Measurements from ENCODE around the gene DGAT2.

DGAT2 gene

DNA sequence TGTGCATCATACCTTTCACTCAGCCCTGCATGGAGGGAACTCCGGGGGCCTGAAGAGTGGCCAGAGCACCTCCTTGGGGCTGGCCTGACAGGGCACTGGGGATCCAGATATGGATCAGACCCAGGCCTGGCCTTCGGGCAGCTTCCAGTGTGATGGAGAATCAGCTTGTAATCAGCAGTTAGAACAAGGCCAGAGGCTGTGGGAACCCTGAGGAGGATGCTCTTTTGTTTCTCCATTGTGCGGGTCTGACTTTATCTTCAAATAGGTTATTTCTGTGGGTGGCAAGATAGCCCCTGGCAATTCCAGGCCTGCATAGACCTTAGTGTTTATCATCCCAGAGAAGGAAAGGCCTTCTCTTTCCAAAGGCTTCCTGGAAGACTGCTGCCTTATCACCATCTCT, 12.3 kb downstream of the DGAT2 start:
- no peak for DNase-seq (ENCODE audit: low read depth)

GRCh38 chr11:75781296-75781695, 12.7 kb downstream of the DGAT2 start:
- no peak for DNase-seq (ENCODE audit: low read depth)

- no peak for DNase-seq (ENCODE audit: low read depth)
Observed at GRCh38 chr11:75781831-75782230, 13.3 kb downstream of the DGAT2 start.

- no peak for DNase-seq (ENCODE audit: low read depth)
Observed at GRCh38 chr11:75782540-75783263, 14.1 kb downstream of the DGAT2 start.

GRCh38 chr11:75783416-75784084, 15.0 kb downstream of the DGAT2 start:
- no peak for DNase-seq (ENCODE audit: low read depth)

GRCh38 chr11:75784085-75784478, 15.5 kb downstream of the DGAT2 start:
- no peak for DNase-seq (ENCODE audit: low read depth)

- no peak for DNase-seq (ENCODE audit: low read depth)
Observed at GRCh38 chr11:75784506-75784905, 15.9 kb downstream of the DGAT2 start.

GRCh38 chr11:75785187-75785586, 16.6 kb downstream of the DGAT2 start:
- DNase-seq (ENCODE audit: low read depth) = no peak

DNA sequence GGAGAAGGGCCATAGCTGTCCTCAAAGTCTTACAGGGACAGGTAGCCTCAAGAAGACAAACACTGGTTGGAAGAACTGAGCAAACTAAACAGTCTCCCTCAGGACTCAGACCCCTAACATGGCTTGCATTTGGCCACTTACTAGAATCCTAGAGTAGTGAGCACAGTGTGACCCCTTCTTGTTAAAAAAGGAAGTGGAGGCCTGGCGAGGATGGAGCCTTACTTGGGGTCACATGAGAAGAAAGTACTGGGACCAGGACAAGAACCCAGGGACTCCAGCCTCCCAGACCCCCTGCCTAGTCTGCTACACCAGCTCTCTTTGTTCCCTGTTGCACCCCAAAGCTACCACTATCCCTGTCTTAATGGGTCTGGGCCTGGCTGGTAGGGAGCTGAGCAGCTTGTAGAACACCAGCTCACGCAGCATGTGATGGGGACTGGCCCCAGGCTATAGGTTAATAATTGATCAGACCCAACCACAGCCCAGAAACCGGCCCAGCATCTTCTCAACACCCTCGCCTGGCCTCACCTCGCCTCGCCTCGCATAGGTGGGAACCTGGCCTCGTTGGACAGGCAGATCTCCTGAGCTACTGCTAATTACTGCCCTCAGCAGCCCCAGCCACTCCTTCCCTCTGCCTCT, 17.6 kb downstream of the DGAT2 start:
- DNase-seq (ENCODE audit: low read depth) = no peak

GRCh38 chr11:75789521-75789920, 20.9 kb downstream of the DGAT2 start:
- no peak for DNase-seq (ENCODE audit: low read depth)

DNA sequence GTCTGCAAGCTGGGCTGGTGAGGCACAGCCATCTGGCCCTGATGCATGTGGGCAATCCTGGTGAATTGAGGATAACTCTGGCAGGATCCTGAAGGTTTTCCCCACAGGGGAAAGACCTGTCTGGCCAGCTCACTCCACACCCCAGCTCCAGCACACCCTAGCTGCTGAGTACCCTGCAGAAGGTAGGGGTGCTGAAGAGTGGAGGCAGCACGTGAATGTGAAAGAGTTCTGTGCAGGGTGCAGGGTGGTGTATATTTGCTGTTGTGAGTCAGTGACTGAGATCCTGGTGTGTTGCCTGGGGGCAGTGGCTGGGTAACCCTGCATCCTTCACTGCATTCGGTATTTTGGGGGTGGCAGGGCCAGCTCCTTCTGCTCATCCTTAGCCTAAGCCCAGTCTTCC, 22.4 kb downstream of the DGAT2 start:
- DNase-seq (ENCODE audit: low read depth) = no peak

- no peak for DNase-seq (ENCODE audit: low read depth)
Observed at GRCh38 chr11:75792127-75792731, 23.7 kb downstream of the DGAT2 start.

GRCh38 chr11:75792997-75793800, 24.6 kb downstream of the DGAT2 start:
- DNase-seq (ENCODE audit: low read depth) = no peak

- DNase-seq (ENCODE audit: low read depth) = no peak
Observed at GRCh38 chr11:75793966-75794365, 25.4 kb downstream of the DGAT2 start.

DNA sequence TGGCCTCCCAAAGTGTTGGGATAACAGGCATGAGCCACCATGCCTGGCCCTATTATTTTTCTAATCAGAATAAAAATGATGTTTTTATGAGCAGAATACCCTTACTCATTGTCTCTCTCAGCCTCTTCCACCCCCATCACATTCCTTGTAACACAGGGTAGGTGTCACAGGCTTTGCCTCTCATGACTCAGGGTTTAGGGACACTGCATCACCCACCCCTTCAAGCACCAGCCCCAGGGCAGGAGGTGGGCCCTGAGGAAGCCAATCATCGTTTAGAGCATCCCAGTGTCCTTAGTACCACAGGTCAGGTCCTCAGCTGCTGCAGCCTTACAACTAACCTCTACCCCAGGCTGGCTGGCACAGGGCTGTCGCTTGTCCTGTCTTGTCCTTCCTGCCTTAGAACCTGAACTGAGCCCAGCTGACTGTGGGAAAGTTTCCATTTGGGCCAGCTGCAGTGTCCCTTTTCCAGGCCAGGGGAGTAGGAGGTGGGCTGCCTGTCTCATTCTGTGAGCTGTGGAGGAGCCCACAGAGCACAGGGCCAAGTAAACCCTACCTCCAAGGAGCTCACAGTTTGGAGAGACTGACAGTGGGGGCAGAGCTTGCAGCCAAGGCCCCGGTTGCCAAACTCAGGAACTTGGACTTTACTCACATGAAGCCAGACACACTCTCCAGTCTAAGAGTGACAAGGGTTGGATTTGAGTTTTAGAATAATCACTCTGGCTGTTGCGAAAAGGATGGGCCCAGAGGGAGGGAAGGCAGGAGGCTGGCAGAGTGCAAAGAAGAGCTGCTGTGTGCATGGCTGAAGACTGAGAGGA, 26.9 kb downstream of the DGAT2 start:
- no peak for DNase-seq (ENCODE audit: low read depth)

DNA sequence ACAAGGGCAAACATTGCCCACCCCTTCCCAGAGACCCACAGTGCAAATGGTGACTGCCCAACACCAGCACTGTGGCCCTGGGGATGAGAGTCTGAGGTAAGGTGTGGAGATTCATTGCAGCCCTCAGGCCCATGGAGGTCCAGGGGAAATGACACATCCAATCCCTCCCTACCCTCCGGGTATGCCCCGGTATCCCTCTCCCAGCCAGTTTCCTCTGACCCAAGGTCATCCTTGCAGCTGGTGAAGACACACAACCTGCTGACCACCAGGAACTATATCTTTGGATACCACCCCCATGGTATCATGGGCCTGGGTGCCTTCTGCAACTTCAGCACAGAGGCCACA, 27.5 kb downstream of the DGAT2 start:
- DNase-seq (ENCODE audit: low read depth) = no peak

- no peak for DNase-seq (ENCODE audit: low read depth)
Observed at GRCh38 chr11:75797116-75797515, 28.5 kb downstream of the DGAT2 start.

DNA sequence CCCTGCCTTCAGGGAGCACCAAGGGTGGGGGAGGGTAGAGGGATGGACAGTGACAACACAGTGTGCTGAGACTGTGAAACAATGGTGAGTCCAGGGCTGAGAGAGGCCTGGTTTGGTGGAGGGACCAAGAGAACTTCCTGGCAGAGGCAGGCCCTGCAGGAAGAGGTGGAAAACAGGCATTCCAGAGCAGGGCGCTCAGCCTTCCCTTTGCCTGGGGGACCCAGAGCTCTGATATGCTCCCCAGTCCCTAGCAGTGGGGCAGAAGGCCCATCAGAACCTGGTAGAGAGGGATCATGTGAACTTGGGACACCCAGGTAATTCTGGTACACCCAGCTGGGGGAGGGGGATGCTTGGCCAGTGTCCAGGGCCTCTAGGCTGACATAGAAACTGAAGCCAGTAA, 29.2 kb downstream of the DGAT2 start:
- no peak for DNase-seq (ENCODE audit: low read depth)

DNA sequence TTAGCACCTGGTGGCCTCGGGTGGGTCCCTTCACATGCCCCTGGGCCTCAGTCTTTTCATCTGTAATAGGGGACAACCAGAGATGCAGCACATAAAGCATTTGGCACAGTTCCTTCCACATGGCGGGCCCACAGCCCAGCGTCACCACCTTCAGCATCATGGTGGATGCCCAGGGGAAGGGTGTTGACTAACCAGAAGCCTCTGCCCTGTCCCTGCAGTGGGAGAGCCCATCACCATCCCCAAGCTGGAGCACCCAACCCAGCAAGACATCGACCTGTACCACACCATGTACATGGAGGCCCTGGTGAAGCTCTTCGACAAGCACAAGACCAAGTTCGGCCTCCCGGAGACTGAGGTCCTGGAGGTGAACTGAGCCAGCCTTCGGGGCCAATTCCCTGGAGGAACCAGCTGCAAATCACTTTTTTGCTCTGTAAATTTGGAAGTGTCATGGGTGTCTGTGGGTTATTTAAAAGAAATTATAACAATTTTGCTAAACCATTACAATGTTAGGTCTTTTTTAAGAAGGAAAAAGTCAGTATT, 31.6 kb downstream of the DGAT2 start:
- no peak for DNase-seq (ENCODE audit: low read depth)

- DNase-seq (ENCODE audit: low read depth) = no peak
Observed at GRCh38 chr11:75800728-75801361, 32.3 kb downstream of the DGAT2 start.

Data from CMK (cell line).